ENCODE data around the gene EBPL.

EBPL gene

DNA sequence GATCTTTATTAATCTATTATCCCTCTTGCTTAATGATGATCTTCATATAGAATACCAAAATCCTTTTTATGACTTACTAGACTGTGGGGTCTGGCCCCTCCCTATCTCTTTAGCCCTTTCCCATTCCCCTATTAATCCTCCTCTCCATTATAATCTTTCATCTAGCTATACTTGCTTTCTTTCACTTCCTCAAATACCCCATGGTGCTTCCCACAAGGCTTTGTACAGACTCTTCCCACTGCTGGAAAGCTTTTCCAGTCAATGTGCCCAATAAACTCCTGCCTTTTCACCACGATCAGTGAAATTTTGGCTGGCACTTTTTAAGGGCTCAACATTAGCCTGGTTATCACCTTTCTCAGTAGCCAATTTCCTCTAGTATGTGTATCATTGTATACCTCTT is 3.2 kb upstream of the EBPL start:
- Histone ChIP-seq H3K4me1 (ENCODE audit: control insufficient read depth, insufficient read depth, low read length) (peaks cover 5% of the 10 kb centered on the region), H3K4me3 (ENCODE audit: low read length) (no peak overlapping the region), H3K36me3 (ENCODE audit: control insufficient read depth, insufficient read depth, low read length) (no peaks in the 10 kb centered on the region), H3K9ac (ENCODE audit: low read length) (no peak overlapping the region), H3K27me3 (ENCODE audit: control insufficient read depth, insufficient read depth, low read length) (no peaks in the 10 kb centered on the region), H3K9me3 (ENCODE audit: control insufficient read depth, low read length) (no peaks in the 10 kb centered on the region)

DNA sequence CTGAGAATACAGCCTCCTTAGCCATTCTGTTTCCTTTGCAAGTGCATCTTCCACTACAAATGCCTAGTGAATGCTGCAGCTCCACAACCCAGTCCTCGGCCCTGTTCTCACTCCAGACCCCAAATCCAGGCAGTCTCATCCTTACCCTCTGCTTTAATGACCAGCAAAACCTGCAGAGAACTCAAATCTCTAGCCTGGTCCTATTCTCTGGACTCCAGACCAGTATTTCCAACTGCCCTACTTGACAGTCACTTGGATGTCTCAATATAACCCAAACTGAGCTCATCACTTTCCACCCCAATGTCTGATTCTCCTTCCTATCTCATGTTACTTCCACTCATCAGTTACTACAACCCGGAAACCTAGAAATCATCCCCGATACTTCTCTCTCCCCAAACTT is 2.6 kb upstream of the EBPL start:
- H3K27me3 ChIP-seq (ENCODE audit: control insufficient read depth, insufficient read depth, low read length): no peaks in the 10 kb centered on the region
- no peaks in the 10 kb centered on the region for H3K36me3 ChIP-seq (ENCODE audit: control insufficient read depth, insufficient read depth, low read length)
- H3K4me3 ChIP-seq (ENCODE audit: low read length): no peak overlapping the region
- H3K9ac ChIP-seq (ENCODE audit: low read length): no peak overlapping the region
- peaks cover 5% of the 10 kb centered on the region for H3K4me1 ChIP-seq (ENCODE audit: control insufficient read depth, insufficient read depth, low read length)
- H3K9me3 ChIP-seq (ENCODE audit: control insufficient read depth, low read length): no peaks in the 10 kb centered on the region

DNA sequence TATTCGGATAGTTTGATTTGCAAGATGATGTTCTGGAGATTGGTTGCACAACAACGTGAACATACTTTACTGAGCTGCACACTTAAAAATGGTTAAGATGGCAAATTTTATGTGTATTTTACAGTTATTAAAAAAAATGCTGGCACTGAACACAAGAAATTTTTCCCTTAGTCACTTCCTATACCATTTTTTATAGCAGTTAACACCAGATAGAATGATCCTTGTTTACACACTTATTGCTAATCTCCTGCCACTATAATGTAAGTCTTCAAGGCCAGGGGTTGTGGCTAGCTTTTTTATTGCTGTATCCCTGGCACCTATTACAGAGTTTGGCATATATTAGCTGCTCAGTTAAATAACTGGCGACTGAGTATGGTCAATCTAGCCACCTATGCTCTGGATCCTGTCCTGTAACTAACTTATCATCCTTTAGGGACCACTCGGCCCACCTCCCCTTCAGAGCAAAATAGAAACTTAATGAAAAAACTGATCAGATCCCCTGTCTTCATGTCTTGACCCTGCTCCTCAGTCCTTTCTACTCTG is 2.0 kb upstream of the EBPL start:
- Histone ChIP-seq H3K4me1 (ENCODE audit: control insufficient read depth, insufficient read depth, low read length) (peaks cover 5% of the 10 kb centered on the region), H3K27me3 (ENCODE audit: control insufficient read depth, insufficient read depth, low read length) (no peaks in the 10 kb centered on the region), H3K9ac (ENCODE audit: low read length) (no peak overlapping the region), H3K4me3 (ENCODE audit: low read length) (no peak overlapping the region), H3K9me3 (ENCODE audit: control insufficient read depth, low read length) (no peaks in the 10 kb centered on the region), H3K36me3 (ENCODE audit: control insufficient read depth, insufficient read depth, low read length) (no peaks in the 10 kb centered on the region)

DNA sequence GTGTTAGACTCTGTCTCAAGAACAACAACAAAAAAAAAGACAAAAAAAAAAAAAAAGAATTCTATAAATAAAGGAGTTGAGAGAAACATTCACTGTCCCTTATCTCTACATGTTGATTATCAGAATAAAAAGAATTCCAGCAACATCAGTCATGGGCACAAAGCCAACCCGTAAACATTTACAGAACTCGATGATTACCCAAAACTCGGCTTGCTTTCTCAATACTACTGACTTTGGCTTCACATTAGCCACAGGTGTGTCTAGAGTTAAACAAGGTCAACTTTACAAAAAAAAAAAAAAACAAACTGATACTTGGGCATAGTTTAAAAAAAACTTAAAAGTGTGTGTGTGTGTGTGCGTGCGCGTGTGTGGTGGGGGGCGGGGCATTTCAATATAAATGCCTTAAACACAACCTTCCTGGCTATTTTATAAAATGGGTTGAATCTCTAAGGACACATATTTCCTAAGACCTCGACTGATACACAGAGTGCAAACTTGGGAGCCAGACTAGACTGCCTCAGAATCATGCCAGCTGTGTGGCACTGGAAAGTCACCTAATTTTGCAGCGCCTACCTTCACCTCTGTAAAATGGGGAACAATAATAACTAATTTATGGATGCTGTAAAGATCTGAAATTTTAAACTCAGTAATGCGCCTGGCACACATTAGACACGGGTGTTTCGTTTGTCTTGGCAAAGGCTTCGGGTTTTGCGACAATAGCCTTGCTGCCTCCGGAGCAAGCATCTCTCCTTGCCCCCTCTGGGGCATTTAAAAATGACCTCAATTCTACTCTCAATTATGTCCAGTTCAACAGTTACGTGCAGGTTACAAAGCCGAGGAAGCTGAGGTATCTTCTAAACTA is 922 bp downstream of the EBPL start:
- H3K9ac ChIP-seq (ENCODE audit: low read length): peak overlapping the region; percentile 73
- peaks cover 5% of the 10 kb centered on the region for H3K4me1 ChIP-seq (ENCODE audit: control insufficient read depth, insufficient read depth, low read length)
- H3K27me3 ChIP-seq (ENCODE audit: control insufficient read depth, insufficient read depth, low read length): no peaks in the 10 kb centered on the region
- H3K36me3 ChIP-seq (ENCODE audit: control insufficient read depth, insufficient read depth, low read length): no peaks in the 10 kb centered on the region
- peak overlapping the region; percentile 44 for H3K4me3 ChIP-seq (ENCODE audit: low read length)
- no peaks in the 10 kb centered on the region for H3K9me3 ChIP-seq (ENCODE audit: control insufficient read depth, low read length)

DNA sequence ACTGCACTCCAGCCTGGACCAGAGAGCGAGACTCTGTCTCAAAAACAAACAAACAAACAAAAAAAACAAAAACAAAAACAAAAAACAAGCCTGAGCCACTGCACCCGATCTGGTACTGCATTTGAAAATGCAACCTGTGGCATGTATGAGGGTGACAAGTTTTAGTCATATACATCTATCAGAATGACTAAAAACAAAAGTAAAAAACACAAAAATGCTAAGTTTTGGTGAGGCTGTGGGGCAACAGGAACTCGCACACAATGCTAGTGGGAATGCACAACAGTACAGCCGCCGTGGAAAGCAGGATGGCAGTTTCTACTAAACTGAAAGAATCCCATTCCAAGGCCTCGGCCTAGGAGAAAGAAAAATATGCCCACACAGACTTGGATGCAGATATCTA is 7.8 kb downstream of the EBPL start:
- Histone ChIP-seq H3K4me1 (ENCODE audit: control insufficient read depth, insufficient read depth, low read length) (no peaks in the 10 kb centered on the region), H3K36me3 (ENCODE audit: control insufficient read depth, insufficient read depth, low read length) (no peaks in the 10 kb centered on the region)

DNA sequence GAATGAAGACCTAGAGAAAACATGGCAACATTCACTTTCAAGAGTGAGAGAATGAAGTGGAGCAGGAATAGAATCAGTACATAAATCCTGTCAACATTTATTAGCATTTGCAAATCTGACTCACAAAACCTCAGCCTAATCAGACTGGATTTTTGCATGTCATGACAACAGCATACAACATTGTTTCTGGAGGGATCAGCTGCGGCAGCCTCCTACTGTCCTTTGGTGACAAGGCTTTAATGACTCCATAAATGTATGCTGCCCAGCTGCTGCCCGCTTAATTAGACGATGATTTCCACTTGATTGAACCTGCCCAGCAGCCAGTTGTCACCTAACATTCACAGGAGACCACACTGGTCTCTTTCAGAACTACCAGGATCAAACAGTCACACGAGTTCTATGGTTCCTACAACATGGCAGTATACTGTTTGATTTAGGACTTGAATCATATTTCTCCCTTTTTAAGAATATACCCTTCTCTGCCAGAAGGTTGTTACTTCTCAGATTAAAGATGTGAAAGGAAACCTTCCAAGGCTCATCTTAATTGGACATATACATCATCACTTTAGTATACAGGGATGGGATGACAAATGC is 9.3 kb downstream of the EBPL start:
- Histone ChIP-seq H3K36me3 (ENCODE audit: control insufficient read depth, insufficient read depth, low read length) (no peaks in the 10 kb centered on the region), H3K9me3 (ENCODE audit: control insufficient read depth, low read length) (no peaks in the 10 kb centered on the region), H3K9ac (ENCODE audit: low read length) (no peak overlapping the region), H3K4me3 (ENCODE audit: low read length) (no peak overlapping the region), H3K27me3 (ENCODE audit: control insufficient read depth, insufficient read depth, low read length) (no peaks in the 10 kb centered on the region), H3K4me1 (ENCODE audit: control insufficient read depth, insufficient read depth, low read length) (no peaks in the 10 kb centered on the region)

More for the DNA sequence above, 7.8 kb downstream of the EBPL start:
- Histone ChIP-seq H3K9ac (ENCODE audit: low read length) (no peak overlapping the region), H3K9me3 (ENCODE audit: control insufficient read depth, low read length) (no peaks in the 10 kb centered on the region), H3K27me3 (ENCODE audit: control insufficient read depth, insufficient read depth, low read length) (no peaks in the 10 kb centered on the region), H3K4me3 (ENCODE audit: low read length) (no peak overlapping the region)

DNA sequence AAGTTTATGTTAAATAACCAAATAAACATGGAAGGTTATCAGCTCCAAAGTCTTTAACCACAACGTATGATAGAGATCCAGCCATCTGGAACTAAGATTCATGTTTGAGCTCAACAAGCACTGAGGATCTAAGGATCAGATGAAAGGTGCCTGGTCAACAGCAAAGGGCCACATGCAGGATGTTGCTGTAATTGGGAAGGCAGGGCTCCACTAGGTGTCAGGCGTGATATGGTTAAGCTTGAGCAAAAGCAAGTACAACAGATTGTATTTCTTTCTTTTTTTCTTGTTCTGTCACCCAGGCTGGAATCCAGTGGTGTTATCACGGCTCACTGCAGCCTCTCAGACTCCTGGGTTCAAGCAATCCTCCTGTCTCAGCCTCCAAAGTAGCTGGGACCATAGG is 12.0 kb downstream of the EBPL start:
- Histone ChIP-seq H3K36me3 (ENCODE audit: control insufficient read depth, insufficient read depth, low read length) (no peaks in the 10 kb centered on the region), H3K9me3 (ENCODE audit: control insufficient read depth, low read length) (no peaks in the 10 kb centered on the region), H3K9ac (ENCODE audit: low read length) (no peak overlapping the region), H3K27me3 (ENCODE audit: control insufficient read depth, insufficient read depth, low read length) (no peaks in the 10 kb centered on the region), H3K4me3 (ENCODE audit: low read length) (no peak overlapping the region), H3K4me1 (ENCODE audit: control insufficient read depth, insufficient read depth, low read length) (no peaks in the 10 kb centered on the region)

DNA sequence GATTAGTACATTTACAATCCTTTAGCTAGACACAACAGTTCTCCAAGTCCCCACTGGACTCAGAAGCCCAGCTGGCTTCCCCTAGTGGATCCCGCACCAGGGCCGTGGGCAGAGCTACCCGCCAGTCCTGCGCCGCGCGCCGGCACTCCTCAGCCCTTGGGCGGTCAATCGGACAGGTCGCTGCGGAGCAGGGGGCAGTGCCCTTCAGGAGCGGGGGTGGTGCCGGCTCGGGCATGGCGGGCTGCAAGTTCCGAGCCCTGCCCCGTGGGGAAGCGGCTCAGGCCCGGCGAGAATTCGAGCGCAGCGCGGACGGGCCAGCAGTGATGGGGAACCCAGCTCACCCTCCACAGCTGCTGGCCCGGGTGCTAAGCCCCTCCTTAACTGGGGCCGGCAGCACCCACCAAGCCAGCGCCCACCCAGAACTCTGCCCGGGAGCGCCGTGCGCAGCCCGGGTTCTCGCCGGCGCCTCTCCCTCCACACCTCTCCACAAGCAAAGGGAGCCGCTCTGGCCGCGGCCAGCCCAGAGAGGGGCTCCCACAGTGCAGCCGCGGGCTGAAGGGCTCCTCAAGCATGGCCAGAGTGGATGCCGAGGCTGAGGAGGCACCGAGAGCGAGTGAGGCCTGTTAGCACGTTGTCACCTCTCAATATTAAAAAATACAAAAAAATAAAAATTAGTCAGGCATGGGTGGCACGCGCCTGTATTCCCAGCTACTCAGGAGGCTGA is 12.9 kb downstream of the EBPL start:
- no peak overlapping the region for H3K9ac ChIP-seq (ENCODE audit: low read length)
- no peaks in the 10 kb centered on the region for H3K9me3 ChIP-seq (ENCODE audit: control insufficient read depth, low read length)
- no peaks in the 10 kb centered on the region for H3K36me3 ChIP-seq (ENCODE audit: control insufficient read depth, insufficient read depth, low read length)
- H3K27me3 ChIP-seq (ENCODE audit: control insufficient read depth, insufficient read depth, low read length): no peaks in the 10 kb centered on the region
- no peaks in the 10 kb centered on the region for H3K4me1 ChIP-seq (ENCODE audit: control insufficient read depth, insufficient read depth, low read length)
- H3K4me3 ChIP-seq (ENCODE audit: low read length): no peak overlapping the region

DNA sequence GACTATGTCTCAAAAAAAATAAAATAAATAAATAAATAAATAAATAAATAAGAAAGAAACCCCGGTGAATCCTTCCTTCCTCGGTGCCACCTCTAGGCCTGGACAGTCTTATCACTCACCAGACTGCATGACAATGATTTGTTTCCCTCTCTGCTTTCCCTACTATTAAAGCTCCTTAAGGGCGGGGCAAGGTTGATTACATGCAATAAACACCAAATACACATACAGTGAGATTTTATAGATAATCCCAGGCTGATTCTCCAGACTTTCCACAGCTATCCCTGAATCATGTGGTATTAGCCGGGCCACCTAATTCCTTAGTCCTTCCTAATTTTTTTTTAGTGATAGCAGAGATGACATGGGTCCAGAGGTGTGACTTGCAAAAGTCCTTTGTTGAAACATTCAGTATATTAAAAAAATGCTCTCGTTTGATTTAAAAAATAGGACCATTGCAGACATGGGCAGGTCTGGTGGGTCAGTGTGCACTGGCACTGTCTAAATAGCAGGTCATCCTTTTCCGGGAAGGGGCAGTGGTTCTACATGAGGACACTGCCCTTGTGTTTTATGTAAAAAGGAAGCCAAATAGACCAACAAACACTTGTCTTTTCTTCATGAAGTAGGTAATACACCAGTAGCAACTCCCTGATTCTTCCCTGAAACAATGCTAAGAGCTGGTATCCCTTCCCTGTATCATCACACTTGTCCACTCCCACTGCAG is 14.5 kb downstream of the EBPL start:
- Histone ChIP-seq H3K4me1 (ENCODE audit: control insufficient read depth, insufficient read depth, low read length) (no peaks in the 10 kb centered on the region), H3K9ac (ENCODE audit: low read length) (no peak overlapping the region), H3K9me3 (ENCODE audit: control insufficient read depth, low read length) (no peaks in the 10 kb centered on the region), H3K36me3 (ENCODE audit: control insufficient read depth, insufficient read depth, low read length) (no peaks in the 10 kb centered on the region), H3K27me3 (ENCODE audit: control insufficient read depth, insufficient read depth, low read length) (no peaks in the 10 kb centered on the region), H3K4me3 (ENCODE audit: low read length) (no peak overlapping the region)

DNA sequence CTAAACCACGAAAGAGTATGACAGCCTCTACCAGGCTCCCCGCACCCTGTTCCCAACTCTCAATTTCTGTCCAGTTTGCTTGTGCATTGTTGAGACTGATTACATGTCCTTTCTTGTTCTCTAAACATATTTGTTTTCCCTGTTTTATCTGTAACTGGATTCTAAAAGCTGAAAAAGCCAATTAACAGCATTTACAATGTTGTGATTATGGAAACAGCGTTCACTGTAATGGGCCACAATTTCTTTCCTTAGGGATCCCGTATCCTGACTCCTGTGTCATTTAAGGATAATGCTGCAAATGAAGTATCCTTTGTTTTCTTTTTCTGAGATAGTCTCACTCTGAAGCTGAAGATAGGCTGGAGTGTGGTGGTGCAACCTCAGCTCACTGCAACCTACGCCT is 20.5 kb downstream of the EBPL start:
- H3K9ac ChIP-seq (ENCODE audit: low read length): no peak overlapping the region
- H3K27me3 ChIP-seq (ENCODE audit: control insufficient read depth, insufficient read depth, low read length): no peaks in the 10 kb centered on the region
- H3K4me3 ChIP-seq (ENCODE audit: low read length): no peak overlapping the region
- H3K36me3 ChIP-seq (ENCODE audit: control insufficient read depth, insufficient read depth, low read length): peaks cover 3% of the 10 kb centered on the region
- no peaks in the 10 kb centered on the region for H3K9me3 ChIP-seq (ENCODE audit: control insufficient read depth, low read length)
- no peaks in the 10 kb centered on the region for H3K4me1 ChIP-seq (ENCODE audit: control insufficient read depth, insufficient read depth, low read length)

DNA sequence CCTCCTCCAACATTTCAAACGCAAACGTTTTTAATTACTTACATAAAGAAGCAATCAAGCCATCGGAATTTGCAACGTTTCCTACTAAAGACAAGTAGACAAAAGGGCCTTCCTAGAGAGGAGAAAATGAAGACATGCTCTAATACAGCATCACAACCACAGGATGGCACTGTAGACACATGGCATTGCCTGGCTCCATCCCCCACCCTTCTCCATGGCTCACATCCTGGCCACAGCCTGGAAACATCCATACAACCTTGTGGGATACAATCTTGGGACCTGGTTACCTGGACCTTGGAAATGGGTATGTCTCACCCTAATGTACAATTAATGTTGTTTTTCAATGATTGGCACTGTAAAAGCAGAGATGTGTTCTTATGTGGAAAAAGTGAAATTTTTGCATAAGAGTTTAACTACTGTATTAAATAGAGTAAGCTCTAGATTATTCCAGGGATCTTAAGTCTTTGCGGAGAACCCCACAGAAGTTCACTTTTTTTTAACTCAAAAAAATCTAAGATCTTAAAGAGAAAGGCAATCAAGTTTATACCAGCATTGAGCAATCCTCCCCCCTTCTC is 21.5 kb downstream of the EBPL start:
- no peak overlapping the region for H3K9ac ChIP-seq (ENCODE audit: low read length)

More for the DNA sequence above, 21.5 kb downstream of the EBPL start:
- peaks cover 3% of the 10 kb centered on the region for H3K36me3 ChIP-seq (ENCODE audit: control insufficient read depth, insufficient read depth, low read length)
- no peak overlapping the region for H3K4me3 ChIP-seq (ENCODE audit: low read length)
- H3K9me3 ChIP-seq (ENCODE audit: control insufficient read depth, low read length): no peaks in the 10 kb centered on the region
- H3K27me3 ChIP-seq (ENCODE audit: control insufficient read depth, insufficient read depth, low read length): no peaks in the 10 kb centered on the region
- H3K4me1 ChIP-seq (ENCODE audit: control insufficient read depth, insufficient read depth, low read length): no peaks in the 10 kb centered on the region
